GM21528 (cell line): ENCODE data around the gene STX18.
A peak's percentile ranks its signal among the peaks of the same experiment; 100 is the strongest.
"Not testable (repeated sequence)": the region's sequence is repeated elsewhere in the genome, so short reads cannot be mapped to it uniquely, and the experiment has no call there.

Experiments used
- ATAC-seq: cut with Tn5 transposase; IDR thresholded peaks from one replicate; pipeline ENCODE4 v1.9.1; 2021; ENCODE audit warnings: mild to moderate bottlenecking, moderate library complexity; ENCODE audit not compliant: unreplicated experiment, low FRiP score

The STX18 gene

DNA sequence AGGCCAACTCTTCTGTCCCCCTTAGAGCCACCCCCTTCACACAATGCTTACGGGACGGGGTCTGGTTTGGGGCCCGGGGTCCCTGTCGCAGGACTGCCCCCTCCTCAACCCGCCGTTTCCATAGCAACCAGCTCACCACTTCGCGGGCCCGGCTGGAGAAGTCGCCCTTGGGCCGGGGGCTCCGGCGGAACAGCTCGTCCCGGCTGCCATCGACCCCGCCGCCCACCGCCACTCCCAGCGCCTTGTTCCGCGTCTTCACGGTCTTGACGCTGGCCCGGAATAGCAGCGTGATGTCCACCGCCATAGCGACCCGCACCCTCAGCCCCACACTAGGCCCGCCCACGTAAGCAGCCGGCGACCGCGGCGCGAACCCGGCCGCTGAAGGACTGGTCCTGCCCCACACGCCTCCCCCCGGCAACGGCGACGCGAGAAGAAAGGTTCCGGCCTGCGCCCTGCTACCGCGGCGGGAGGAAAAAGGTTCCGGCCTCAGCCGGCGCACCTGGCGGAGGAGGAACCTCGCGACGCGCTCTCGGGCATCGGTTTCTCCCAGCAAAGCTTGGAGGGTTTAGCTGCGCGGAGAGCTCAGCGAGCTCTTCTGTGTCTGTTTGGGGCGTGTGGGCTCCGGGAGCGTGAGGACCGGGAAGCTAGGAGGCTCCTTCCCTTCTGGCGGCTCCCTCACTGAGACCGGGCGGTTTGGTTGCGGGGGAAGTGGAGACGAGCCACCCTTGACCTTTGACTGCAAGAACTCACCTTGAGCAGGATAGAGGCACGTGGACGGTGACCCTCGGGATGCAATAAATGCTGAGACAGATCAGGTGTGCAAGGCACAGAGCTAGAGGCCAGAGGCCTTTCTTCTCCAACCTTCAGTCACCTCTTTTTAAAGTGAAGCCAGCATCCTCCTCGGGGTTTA is at the start of gene STX18:
STX18 (minus strand) TSS at position 388 of the 910 bp plus-strand sequence; CDS start at position 304, 84 bp downstream.
- ATAC-seq = peak; percentile 79

DNA sequence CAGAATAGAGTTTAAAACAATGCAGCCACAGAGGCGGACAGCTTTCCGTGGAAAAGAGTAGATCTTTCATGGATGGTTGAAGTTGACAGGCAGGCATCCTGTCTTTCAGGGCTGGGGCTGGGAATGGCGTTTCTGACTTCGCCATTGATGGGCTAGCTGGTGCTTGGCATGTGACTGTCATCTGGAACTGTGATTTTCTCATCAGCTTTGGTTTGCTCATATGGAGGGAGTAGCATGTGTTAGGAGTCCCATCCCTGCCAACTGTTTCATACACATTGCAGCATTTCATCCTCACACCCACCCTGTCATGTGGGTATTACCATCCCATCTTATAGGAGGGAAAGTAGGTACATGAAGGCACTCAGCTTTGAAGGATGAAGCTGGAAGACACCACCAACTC is 49.2 kb upstream of the STX18 start:
- ATAC-seq = no peak

DNA sequence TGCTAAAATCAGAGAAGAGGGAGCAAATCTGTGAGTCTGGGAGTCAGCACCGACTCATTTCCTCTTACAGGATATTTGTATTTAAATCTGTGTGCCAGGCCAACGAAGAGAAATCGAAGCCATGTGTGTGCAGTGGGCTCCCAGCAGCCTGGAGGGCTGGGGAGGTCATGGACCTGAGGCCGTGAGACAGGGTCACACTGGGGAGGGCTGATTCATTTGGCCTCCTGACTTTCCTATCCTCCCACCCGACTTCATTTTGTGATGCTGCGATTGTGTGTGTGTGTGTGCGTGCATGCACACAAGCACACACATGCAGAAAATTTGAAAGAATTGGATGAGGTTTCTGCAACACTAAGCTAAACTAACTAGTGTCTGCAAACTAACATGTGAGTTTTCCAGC is 48.7 kb upstream of the STX18 start:
- ATAC-seq = no peak

DNA sequence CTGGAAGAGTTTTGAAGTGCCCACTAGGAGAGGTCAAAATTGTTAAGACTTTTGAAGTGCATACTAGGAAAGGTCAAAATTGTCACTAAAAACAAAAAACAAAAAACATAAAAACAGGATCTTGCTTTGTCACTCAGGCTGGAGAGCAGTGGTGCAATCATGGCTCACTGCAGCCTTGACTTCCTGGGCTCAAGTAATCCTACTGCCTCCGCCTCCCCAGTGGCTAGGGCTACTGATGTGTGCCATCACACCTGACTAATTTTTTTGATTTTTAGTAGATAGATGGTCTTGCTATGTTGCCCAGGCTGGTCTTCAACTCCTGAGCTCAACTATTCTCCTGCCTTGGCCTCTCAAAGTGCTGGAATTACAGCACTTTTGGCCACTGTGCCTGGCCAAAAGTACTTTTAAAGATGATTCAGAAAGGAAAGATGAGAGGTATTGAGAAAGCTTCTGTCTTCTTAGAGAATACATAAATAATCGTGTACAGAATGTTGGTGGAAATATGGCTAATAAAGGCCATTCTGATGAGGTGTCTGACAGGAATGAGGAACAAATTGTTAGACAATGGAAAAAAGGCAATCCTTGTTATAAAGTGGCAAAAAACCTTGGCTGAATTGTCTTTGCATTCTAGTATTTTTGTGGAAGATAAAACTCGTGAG is 43.3 kb upstream of the STX18 start:
- no peak for ATAC-seq

DNA sequence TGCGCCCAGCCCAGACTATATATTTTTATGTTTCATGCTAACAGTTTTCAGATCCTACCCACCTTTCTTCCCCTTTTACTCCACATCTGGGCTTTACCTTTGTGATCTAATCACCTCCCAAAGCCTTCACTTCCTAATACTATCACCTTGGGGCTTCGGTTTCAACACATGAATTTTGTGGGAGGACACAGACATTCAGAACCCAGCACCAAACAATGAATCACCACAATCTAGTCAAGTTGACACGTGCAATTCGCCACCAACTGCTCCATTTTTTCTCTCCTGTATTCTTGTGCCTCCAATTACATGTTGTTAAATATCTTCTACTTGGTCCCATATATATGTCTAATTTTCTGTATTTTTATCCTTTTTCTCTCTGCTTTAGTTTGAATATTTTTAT is 41.8 kb upstream of the STX18 start:
- ATAC-seq = no peak

DNA sequence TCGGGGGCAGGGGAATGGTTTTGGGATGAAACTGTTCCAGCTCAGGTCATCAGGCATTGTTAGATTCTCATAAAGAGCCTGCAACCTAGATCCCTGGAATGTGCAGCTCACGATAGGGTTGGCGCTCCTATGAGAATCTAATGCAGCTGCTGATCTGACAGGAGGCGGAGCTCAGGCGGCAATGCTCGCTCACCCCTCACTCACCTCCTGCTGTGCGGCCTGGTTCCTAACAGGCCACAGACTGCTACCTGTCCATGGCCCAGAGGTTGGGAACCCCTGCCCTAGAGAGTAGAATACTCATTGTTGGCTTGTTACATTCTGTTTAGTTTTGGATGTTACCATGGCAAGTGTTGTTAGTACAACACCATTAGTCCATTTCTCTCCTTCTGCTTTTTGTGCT is 40.8 kb upstream of the STX18 start:
- no peak for ATAC-seq

DNA sequence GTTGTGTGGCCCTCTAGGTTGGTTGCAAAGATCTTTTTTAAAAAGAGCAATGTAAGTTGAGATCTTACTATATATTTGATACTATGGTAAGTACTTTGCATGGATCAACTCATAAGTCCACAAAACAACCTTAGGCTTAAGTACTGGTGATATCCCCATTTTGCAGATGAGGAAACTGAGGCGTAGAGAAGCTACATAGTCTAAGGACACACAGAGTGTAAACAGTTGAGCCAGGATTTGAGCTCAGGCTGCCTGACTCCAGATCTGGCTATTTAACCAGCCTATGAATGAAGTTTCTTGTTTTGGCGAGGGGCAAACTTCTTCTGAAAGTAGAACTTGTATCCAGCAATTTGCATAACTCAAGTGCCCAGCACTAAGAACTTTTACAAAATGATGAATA is 38.6 kb upstream of the STX18 start:
- ATAC-seq = no peak

DNA sequence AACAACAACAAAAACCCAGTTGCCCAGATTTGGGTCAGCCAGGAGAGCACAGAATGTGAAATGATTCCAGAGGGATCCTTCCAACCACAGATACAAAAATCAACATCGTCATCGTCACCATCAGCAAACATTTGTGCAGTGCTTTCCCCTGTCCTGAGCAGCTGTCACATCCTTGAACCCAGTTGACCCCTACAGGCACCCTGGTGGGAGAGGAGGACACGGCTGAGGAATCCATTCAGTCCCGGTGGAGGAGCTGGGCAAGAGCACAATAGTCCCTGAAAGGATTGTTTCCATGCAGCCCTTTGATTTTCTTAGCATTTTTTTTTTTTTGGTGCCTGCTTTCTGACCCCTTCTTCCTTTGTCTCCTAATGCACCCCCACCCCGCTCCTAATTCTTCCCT is 37.1 kb upstream of the STX18 start:
- ATAC-seq = no peak

DNA sequence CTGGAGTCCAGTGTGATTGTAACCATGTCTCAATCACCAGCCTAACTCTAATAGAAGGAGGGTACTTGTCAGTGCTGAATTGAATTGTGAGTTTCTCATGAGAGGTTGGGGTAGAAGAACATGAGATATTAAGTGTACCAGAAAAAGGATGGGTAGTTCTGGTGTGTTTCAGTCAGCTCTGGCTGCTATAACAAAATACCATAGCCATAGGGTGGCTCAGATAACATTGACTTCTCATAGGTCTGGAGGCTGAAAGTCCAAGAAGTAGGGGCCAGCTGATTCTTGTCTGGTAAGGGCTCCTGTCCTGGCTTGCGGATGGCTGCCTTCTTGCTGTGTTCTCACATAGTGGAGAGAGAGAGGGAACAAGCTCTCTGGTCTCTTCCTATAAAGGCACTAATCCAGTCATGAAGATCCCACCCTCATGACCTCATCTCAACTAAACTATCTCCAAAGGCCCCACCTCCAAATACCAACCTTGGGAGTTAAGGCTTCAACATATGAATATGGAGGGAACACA is 35.6 kb upstream of the STX18 start:
- ATAC-seq = no peak

DNA sequence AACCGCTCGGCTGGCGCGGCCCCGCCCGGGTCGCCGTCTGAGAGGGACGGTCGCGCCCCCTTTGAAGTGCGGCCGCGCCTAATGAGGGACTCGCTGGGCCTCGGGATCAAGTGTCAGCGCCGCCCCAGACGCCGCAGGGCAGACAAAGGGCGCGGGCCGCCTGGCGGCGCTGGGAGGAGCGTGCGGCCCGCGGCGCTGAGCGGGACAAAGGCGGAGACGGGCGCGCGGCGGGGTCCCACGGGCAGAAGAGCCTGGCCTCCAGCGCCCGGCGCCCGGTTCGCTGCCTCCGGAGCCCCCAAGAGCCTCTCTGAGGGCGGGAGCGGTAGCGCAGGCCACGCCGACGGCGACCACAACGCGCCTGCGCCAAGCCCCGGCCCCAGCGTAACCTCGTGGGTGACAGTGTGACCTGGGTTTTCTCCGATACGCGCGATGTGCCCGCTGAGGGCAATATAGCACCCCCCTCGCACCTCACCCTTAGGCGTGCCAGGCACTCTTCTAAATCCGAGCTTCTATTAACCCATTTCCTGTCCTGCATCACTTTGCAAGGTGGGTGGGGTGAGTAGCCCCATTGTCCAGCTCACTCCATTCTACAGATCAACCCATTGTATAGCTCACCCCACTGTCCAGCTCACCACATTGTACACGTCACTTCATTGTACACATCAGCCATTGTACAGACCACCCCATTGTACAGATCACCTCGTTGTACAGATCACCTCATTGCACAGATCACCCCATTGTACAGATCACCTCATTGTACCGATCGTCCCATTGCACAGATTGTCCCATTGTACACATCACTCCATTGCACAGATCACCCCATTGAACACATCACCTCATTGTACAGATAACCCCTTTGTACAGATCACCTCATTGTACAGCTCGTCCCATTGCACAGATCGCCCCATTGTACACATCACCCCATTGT is 33.7 kb upstream of the STX18 start:
- peak; percentile 79 for ATAC-seq

DNA sequence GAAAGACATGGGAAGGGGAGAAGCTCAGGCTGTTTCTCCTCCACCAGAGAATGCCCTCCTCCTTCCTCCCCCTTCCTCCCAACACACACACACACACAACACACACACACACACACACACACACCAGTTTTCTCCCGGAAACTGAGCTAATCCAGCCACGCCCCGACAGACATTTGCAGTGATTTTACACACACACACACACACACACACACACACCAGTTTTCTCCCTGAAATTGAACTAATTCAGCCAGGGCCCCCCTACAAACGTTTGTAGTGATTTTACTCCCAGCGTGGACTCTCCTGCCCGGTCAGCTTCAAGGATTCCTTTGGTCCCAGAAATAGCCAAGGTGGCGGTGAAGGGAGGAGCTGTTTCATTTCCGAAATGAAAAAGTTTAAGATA is 32.9 kb upstream of the STX18 start:
- no peak for ATAC-seq

DNA sequence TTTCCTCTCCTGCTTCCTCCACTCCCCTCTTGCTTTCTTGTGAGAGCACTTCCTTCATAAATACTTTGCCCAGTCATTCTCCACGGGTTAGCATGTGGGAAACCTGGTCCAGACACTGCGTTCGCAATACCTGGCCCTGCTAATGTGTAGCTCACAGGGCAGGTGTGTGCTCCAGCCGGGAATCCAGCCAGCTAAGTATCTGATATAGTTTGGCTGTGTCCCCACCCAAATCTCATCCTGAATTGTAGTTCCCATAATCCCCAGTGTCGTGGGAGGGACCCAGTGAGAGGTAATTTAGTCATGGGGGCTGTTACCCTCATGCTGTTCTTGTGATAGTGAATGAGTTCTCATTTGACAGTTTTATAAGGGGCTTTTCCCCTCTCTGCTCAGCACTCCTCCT is 32.2 kb upstream of the STX18 start:
- no peak for ATAC-seq

DNA sequence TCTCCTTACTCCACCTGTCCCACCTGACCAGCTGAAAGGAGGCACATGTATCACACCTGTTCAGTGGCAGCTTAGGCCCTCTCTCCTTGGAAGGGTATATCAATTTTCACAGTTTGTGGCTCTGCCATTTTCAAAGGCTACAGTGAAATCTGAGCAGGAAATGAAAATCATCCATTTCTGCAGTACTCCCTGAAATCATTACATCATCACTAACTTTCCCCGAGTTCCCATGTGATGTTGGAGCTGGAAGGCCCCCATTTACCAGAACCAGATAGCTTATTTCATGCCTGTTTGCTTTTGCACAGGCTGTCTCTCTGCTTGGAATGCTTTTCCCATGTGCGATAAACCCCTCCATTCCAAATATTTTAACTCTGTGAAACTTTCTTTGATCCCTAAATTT is 31.0 kb upstream of the STX18 start:
- no peak for ATAC-seq

DNA sequence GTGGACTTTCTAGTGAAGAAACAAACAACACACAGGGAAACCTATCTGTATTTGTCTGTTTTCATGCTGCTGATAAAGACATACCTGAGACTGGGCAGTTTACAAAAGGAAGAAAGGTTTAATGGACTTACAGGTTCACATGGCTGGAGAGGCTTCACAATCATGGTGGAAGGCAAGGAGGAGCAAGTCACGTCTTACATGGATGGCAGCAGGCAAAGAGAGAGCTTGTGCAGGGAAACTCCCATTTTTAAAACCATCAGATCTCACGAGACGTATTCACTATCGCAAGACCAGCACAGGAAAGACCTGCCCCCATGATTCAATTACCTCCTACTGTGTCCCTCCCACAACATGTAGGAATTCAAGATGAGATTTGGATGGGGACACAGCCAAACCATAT is 28.0 kb upstream of the STX18 start:
- ATAC-seq = not testable (repeated sequence)

DNA sequence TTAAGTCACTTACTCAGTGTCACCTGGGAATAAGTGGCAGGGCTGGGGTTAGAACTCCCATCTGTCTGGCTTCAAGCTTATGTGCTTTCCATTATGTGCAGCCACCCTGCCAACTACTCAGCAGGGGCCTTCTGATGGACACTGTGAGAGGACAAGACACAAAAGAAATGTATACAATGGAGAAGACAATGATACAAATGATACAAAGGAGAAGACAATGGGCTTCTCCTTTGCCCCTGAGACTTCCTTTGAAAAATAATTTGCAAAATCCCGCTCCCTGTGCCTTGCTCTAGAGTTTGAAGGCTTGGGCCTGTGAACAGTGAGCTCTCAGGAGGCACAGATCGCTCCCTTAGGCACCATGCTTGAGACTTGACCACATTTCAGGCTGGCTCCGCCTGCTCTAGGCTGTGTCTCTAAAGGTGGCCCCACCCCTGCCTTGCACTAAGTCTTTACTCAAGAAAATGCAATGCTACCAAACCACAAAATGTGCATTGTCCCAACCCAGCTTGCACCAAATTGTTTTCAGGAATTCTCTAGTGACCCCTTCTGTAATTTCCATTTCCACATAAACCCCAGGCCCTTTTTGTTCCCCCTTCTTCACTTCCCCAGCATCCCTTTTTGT is 27.1 kb upstream of the STX18 start:
- ATAC-seq = no peak

DNA sequence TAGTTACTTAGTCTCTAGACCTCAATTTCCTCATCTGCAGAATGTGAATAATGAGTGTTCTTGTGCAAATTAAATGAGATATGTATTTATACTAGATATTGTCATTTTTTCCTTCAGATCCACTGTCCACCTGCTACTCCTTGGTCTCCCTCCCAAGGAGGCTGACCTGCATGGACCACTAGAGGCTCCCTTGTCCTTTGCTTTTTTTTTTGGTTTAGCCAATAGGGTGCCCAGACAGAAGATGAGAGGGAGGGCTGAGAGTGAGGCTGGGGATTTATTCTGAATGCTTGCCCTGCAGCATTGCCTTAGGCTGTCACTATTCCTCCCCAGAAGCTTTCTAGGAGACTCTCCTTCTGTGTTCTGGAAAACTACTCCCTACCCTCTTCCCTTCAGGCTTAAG is 24.5 kb upstream of the STX18 start:
- ATAC-seq = not testable (repeated sequence)

DNA sequence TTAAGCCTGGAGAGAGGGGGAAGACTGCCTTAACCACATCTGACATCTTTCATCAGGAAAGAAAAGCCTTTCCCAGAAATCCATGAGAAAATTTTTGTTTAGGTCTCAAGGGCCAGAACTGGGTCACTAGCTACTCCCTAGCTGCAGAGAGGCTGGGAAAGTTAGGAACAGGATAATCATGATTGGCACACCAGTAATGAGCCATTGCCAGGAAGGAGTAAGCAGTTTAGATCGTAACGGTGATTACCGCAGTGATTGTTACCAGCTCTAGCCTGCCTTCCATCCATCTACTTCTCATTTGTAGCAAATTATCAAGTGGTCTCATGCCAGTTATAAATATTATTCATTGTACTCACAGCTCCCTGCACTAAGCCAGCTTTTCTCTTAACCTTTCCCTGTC is 22.7 kb upstream of the STX18 start:
- no peak for ATAC-seq

DNA sequence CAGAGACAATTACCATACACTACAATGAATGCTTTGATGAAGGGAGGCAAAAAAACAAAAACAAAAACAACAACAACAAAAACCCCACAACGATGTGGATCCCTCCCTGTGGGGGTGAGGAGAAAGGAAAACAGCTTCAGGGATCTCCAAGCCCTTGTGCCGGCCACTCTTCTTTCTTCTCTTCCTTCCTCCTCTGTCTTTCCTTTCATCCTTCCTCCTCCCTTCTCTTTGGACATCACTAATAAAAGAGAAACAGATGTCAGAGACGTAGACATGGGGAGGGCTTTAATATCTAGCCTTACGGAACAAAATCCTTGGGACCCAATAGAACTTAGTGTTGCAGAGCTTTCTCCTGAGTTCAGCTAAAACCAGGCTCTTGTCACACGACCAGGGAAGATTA is 18.8 kb upstream of the STX18 start:
- no peak for ATAC-seq

DNA sequence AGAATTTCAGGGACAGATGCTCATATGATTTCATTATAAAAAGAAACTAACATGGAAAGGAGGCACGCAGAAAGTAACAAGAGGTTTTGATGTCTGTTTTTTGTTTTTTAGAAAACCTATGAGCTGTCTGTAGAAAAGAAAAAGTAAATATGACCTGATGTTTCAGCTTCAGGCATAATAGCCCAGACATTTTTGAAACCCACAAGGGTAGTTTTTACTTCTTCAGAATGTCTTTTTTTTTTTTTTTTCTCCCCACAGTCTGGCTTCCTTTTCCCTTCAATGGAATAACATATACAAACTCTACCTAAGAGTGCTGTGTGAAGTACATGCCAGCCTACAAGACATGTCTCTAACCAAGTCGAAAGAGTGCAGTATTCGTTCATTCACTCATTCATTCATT is 18.3 kb upstream of the STX18 start:
- ATAC-seq = no peak

DNA sequence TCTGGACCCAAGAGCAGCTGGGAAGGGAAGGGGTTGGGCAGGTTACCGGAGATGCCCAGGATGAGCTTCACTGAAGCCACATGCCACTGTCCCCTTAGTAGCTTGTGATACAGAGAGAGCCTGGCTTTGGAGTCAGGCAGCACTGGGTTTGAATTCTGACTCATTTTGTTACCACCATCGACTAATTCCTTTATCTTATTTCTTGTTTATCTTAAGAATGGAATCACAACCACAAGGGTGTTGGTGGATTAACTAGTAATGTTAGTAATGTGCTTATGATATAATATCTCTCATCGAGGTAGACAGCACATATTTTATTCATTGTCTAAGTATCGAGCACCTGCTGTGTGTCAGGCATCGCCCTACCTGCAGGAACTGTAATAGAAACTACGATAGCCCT is 17.7 kb upstream of the STX18 start:
- no peak for ATAC-seq
